Measurements from ENCODE around the gene NKX2-4. TPM values are rescaled to one million over a fixed set of nuclear protein-coding genes. Genes with fewer than 3 reads are reported as not detected.

Gene NKX2-4
- total RNA-seq, 4 donors from 2014 or later = not detected

- TF ChIP-seq, protein P1, sequence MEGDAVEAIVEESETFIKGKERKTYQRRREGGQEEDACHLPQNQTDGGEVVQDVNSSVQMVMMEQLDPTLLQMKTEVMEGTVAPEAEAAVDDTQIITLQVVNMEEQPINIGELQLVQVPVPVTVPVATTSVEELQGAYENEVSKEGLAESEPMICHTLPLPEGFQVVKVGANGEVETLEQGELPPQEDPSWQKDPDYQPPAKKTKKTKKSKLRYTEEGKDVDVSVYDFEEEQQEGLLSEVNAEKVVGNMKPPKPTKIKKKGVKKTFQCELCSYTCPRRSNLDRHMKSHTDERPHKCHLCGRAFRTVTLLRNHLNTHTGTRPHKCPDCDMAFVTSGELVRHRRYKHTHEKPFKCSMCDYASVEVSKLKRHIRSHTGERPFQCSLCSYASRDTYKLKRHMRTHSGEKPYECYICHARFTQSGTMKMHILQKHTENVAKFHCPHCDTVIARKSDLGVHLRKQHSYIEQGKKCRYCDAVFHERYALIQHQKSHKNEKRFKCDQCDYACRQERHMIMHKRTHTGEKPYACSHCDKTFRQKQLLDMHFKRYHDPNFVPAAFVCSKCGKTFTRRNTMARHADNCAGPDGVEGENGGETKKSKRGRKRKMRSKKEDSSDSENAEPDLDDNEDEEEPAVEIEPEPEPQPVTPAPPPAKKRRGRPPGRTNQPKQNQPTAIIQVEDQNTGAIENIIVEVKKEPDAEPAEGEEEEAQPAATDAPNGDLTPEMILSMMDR (IDR thresholded peaks at IDR 0.05) = no peak
- TF ChIP-seq POLR2A (IDR thresholded peaks at IDR 0.05) = no peak
- no peak overlapping the region for H3K27ac ChIP-seq
- no peak for DNase-seq
- H3K27me3 ChIP-seq = peaks cover 0 to 37% (median 11%) of the 10 kb centered on the region in 4 donors
- H3K36me3 ChIP-seq = peaks cover 0 to 64% (median 7%) of the 10 kb centered on the region in 3 donors
- H3K9me3 ChIP-seq = no peaks in the 10 kb centered on the region
- no peak overlapping the region for H3K4me3 ChIP-seq
- 0% methylated on average over 1 of the region's 1 CpG for WGBS, 2 donors
- intact Hi-C loops (cut with DNase I) = no loop called here
- peaks cover 0 to 5% (median 0%) of the 10 kb centered on the region in 3 donors for H3K4me1 ChIP-seq
Measured at GRCh38 chr20:21389368-21389767, 8.0 kb downstream of the NKX2-4 start.

GRCh38 chr20:21388566-21388965 lies 8.8 kb downstream of the NKX2-4 start:
- Histone ChIP-seq H3K27me3 (peaks cover 0 to 29% (median 7%) of the 10 kb centered on the region in 4 donors), H3K9me3 (no peaks in the 10 kb centered on the region), H3K4me1 (peaks cover 0 to 5% (median 0%) of the 10 kb centered on the region in 3 donors), H3K27ac (no peak overlapping the region), H3K36me3 (peaks cover 0 to 72% (median 9%) of the 10 kb centered on the region in 3 donors), H3K4me3 (no peak overlapping the region)
- intact Hi-C loops (cut with DNase I) = no loop called here
- TF ChIP-seq, protein P1 (IDR thresholded peaks at IDR 0.05) = no peak
- TF ChIP-seq POLR2A (IDR thresholded peaks at IDR 0.05) = no peak
- WGBS, 2 donors = 79 to 100% methylated on average over 1 of the region's 1 CpG
- no peak for DNase-seq

- H3K9me3 ChIP-seq = no peaks in the 10 kb centered on the region
- peaks cover 0 to 5% (median 0%) of the 10 kb centered on the region in 3 donors for H3K4me1 ChIP-seq
- no peak overlapping the region for H3K4me3 ChIP-seq
- TF ChIP-seq, protein P1 (IDR thresholded peaks at IDR 0.05) = no peak
- TF ChIP-seq POLR2A (IDR thresholded peaks at IDR 0.05) = no peak
- intact Hi-C loops (cut with DNase I) = no loop called here
- no peak overlapping the region for H3K27ac ChIP-seq
- peaks cover 0 to 19% (median 3%) of the 10 kb centered on the region in 4 donors for H3K27me3 ChIP-seq
- H3K36me3 ChIP-seq = peaks cover 0 to 82% (median 19%) of the 10 kb centered on the region in 3 donors
- DNase-seq = no peak
Measured at GRCh38 chr20:21387528-21387927, 9.8 kb downstream of the NKX2-4 start.

GRCh38 chr20:21386111-21386510 lies 11.2 kb downstream of the NKX2-4 start:
- peaks cover 0 to 91% (median 23%) of the 10 kb centered on the region in 3 donors for H3K36me3 ChIP-seq
- DNase-seq = no peak
- intact Hi-C loops (cut with DNase I) = no loop called here
- TF ChIP-seq, protein P1 (IDR thresholded peaks at IDR 0.05) = no peak
- no peak for TF ChIP-seq POLR2A (IDR thresholded peaks at IDR 0.05)
- no peak overlapping the region for H3K27ac ChIP-seq
- no peaks in the 10 kb centered on the region for H3K4me1 ChIP-seq
- no peaks in the 10 kb centered on the region for H3K9me3 ChIP-seq
- 91 to 97% methylated on average over 5 of the region's 5 CpGs for whole genome bisulfite sequencing, 2 donors
- peaks cover 0 to 5% (median 0%) of the 10 kb centered on the region in 4 donors for H3K27me3 ChIP-seq
- H3K4me3 ChIP-seq = no peak overlapping the region

GRCh38 chr20:21384308-21384892 lies 12.9 kb downstream of the NKX2-4 start:
- peaks cover 0 to 92% (median 29%) of the 10 kb centered on the region in 3 donors for H3K36me3 ChIP-seq
- no peak for DNase-seq

More at GRCh38 chr20:21384308-21384892, 12.9 kb downstream of the NKX2-4 start:
- Histone ChIP-seq H3K4me3 (no peak overlapping the region), H3K9me3 (no peaks in the 10 kb centered on the region), H3K4me1 (no peaks in the 10 kb centered on the region), H3K27me3 (no peaks in the 10 kb centered on the region), H3K27ac (no peak overlapping the region)
- TF ChIP-seq, protein P1 (IDR thresholded peaks at IDR 0.05) = no peak
- TF ChIP-seq POLR2A (IDR thresholded peaks at IDR 0.05) = no peak
- WGBS, 2 donors = 84 to 86% methylated on average over 5 of the region's 5 CpGs
- intact Hi-C loops (cut with DNase I) = no loop called here
